ENCODE results near the gene EXOC7. TPM values are rescaled to one million over a fixed set of nuclear protein-coding genes. Genes with fewer than 3 reads are reported as not detected.

EXOC7 gene
- total RNA-seq, 1 donor from 2014 or later = 145 TPM

GRCh38 chr17:76036497-76037261 is 66.9 kb downstream of the EXOC7 start:
- Histone ChIP-seq H3K4me2 (ENCODE audit: low read length) (no peak overlapping the region), H3K27me3 (ENCODE audit: insufficient read depth, low read length) (no peaks in the 10 kb centered on the region), H3K4me3 (ENCODE audit: insufficient read depth, low read depth, low read length) (no peak overlapping the region), H3K27ac (ENCODE audit: low read depth, low read length) (no peak overlapping the region), H3K4me1 (ENCODE audit: insufficient read depth, low read length) (no peaks in the 10 kb centered on the region), H2AFZ (ENCODE audit: low read depth, low read length) (no peak overlapping the region), H3K9ac (ENCODE audit: low read length) (no peak overlapping the region), H3K79me2 (ENCODE audit: insufficient read depth, low read length) (no peaks in the 10 kb centered on the region), H4K20me1 (ENCODE audit: insufficient read depth, low read length) (peaks cover 39% of the 10 kb centered on the region), H3K9me3 (ENCODE audit: insufficient read depth, low read depth, low read length) (peaks cover 4% of the 10 kb centered on the region), H3K36me3 (ENCODE audit: insufficient read depth, low read length) (peaks cover 39% of the 10 kb centered on the region)
- DNase-seq (ENCODE audit: low read depth) (no peak), FAIRE-seq (no peak)
- H3K27me3 Mint-ChIP-seq (ENCODE audit: low read depth, unreplicated experiment) = no peaks in the 10 kb centered on the region
- no peaks in the 10 kb centered on the region for H3K4me1 Mint-ChIP-seq (ENCODE audit: low read depth, unreplicated experiment)
- peaks cover 32% of the 10 kb centered on the region for H3K36me3 Mint-ChIP-seq (ENCODE audit: low read depth, unreplicated experiment)
- no peak overlapping the region for H3K4me3 Mint-ChIP-seq (ENCODE audit: unreplicated experiment)
- H3K27ac Mint-ChIP-seq (ENCODE audit: unreplicated experiment) = no peak overlapping the region
- TF ChIP-seq CTCF (IDR thresholded peaks at IDR 0.05; ENCODE audit: insufficient read depth, low read depth, low read length) (no peak), EZH2 (IDR thresholded peaks at IDR 0.05; ENCODE audit: insufficient read depth, low read length) (no peak)
- H3K9me3 Mint-ChIP-seq (ENCODE audit: unreplicated experiment) = no peaks in the 10 kb centered on the region

- no peak for FAIRE-seq
- Mint-ChIP-seq H3K27ac (ENCODE audit: unreplicated experiment) (peak overlapping the region; percentile 44), H3K9me3 (ENCODE audit: unreplicated experiment) (no peaks in the 10 kb centered on the region), H3K36me3 (ENCODE audit: low read depth, unreplicated experiment) (peaks cover 19% of the 10 kb centered on the region), H3K4me1 (ENCODE audit: low read depth, unreplicated experiment) (no peaks in the 10 kb centered on the region), H3K4me3 (ENCODE audit: unreplicated experiment) (no peak overlapping the region), H3K27me3 (ENCODE audit: low read depth, unreplicated experiment) (no peaks in the 10 kb centered on the region)
- no peak for DNase-seq (ENCODE audit: low read depth)
- H3K27me3 ChIP-seq (ENCODE audit: insufficient read depth, low read length) = no peaks in the 10 kb centered on the region
- no peak overlapping the region for H3K9ac ChIP-seq (ENCODE audit: low read length)
- no peak overlapping the region for H3K27ac ChIP-seq (ENCODE audit: low read depth, low read length)
- TF ChIP-seq EZH2 (IDR thresholded peaks at IDR 0.05; ENCODE audit: insufficient read depth, low read length) (no peak), CTCF (IDR thresholded peaks at IDR 0.05; ENCODE audit: insufficient read depth, low read depth, low read length) (no peak)
- no peak overlapping the region for H3K4me3 ChIP-seq (ENCODE audit: insufficient read depth, low read depth, low read length)
- no peak overlapping the region for H2AFZ ChIP-seq (ENCODE audit: low read depth, low read length)
- H3K4me1 ChIP-seq (ENCODE audit: insufficient read depth, low read length) = peaks cover 3% of the 10 kb centered on the region
- H4K20me1 ChIP-seq (ENCODE audit: insufficient read depth, low read length) = peaks cover 22% of the 10 kb centered on the region
- no peaks in the 10 kb centered on the region for H3K79me2 ChIP-seq (ENCODE audit: insufficient read depth, low read length)
- H3K36me3 ChIP-seq (ENCODE audit: insufficient read depth, low read length) = peaks cover 21% of the 10 kb centered on the region
- no peak overlapping the region for H3K4me2 ChIP-seq (ENCODE audit: low read length)
- H3K9me3 ChIP-seq (ENCODE audit: insufficient read depth, low read depth, low read length) = peaks cover 4% of the 10 kb centered on the region
These were observed 68.9 kb downstream of the EXOC7 start for GRCh38 chr17:76034428-76035350.
